ENCODE results near the gene ZFP36L2. TPM values are rescaled to one million over a fixed set of nuclear protein-coding genes. Genes with fewer than 3 reads are reported as not detected.

Gene ZFP36L2
- total RNA-seq, 6 experiments from 2014 or later = 20.8 to 50.0 (median 33.6) TPM

DNA sequence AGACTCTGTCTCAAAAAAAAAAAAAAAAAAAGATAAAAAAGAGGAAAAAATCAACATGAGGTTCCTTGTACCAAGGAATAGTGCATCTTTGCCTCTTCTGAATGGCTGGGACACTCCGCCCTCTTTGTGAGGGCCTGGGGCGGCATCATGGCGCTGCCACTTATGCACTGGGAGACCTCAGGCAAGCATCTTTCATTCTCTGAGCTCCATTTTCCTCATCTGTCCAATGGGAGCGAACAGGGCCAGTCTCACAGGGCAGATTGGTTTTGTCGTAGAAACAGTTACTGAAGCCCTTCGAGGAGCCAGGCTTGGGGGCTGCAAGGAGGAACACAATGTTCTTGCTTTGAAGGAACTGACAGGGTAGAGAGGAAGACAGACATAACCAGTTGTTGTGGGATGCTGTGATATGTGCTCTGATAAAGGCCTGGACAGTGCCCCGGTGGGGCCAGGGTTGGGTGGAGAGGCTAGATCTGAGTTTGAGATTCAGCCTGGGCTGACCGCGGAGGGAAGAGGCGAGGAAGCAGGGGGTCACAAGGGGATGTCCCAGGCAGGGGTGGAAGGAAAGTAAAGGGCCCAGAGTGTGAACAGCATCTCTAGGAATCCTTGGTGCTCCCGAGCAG is 14.1 kb downstream of the ZFP36L2 start:
- no peak for TF ChIP-seq POLR2A (IDR thresholded peaks at IDR 0.05)
- TF ChIP-seq, protein P1, sequence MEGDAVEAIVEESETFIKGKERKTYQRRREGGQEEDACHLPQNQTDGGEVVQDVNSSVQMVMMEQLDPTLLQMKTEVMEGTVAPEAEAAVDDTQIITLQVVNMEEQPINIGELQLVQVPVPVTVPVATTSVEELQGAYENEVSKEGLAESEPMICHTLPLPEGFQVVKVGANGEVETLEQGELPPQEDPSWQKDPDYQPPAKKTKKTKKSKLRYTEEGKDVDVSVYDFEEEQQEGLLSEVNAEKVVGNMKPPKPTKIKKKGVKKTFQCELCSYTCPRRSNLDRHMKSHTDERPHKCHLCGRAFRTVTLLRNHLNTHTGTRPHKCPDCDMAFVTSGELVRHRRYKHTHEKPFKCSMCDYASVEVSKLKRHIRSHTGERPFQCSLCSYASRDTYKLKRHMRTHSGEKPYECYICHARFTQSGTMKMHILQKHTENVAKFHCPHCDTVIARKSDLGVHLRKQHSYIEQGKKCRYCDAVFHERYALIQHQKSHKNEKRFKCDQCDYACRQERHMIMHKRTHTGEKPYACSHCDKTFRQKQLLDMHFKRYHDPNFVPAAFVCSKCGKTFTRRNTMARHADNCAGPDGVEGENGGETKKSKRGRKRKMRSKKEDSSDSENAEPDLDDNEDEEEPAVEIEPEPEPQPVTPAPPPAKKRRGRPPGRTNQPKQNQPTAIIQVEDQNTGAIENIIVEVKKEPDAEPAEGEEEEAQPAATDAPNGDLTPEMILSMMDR (IDR thresholded peaks at IDR 0.05) = no peak
- intact Hi-C loops (cut with DNase I) = no loop called here
- Histone ChIP-seq H3K27me3 (no peaks in the 10 kb centered on the region), H3K4me3 (no peak overlapping the region), H3K9me3 (no peaks in the 10 kb centered on the region), H3K36me3 (no peaks in the 10 kb centered on the region), H3K27ac (no peak overlapping the region), H3K4me1 (peaks cover 0 to 5% (median 0%) of the 10 kb centered on the region in 4 donors)
- ATAC-seq (peak in 1 of 4 donors; percentile 28), DNase-seq (no peak)
- whole genome bisulfite sequencing (ENCODE audit: insufficient coverage, low coverage, low lambda C conversion rate, missing lambda C conversion rate) = 69% methylated on average over 11 of the region's 11 CpGs

DNA sequence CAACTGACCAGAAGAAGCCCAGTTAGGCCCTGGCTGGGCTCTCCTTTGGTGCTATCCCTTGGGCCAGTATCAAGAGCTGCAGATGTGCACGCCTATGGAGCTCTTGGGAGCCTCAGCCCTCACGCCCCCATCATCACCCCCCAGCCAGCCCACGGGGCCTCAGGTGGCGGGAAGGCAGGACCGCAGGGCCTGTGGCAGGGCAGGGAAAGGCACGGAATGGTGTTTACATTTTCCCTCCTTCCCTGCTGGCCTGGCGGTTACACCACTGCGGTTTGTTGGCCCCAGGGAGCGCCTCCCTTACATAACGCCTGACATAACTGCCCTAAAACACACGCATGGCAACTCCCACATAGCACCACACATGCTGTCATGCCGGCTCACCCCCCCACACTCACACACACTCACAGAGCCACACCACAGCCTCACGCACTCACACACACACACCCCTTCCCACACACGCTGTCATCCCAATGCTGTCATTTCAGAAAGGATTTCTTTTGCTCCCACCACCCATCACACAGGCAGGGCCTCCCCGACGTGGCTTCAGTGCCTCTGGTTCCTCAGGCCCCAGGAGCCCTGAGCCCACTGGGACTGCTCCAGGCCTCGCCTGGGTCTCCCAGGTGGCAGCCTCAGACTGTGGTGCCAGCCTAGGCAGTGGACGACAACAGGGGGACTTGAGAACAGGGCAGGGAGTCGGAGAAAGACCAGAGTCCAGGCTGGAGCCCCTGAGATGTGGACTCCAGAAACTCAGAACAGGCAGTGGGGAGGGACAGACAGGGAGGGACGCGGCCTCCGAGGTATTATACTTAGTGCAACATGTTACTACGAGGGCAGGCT is 15.7 kb downstream of the ZFP36L2 start:
- Histone ChIP-seq H3K36me3 (no peaks in the 10 kb centered on the region), H3K27me3 (no peaks in the 10 kb centered on the region), H3K27ac (peak overlapping the region in 1 of 3 donors; percentile 49), H3K4me1 (peaks cover 0 to 5% (median 0%) of the 10 kb centered on the region in 4 donors), H3K9me3 (no peaks in the 10 kb centered on the region), H3K4me3 (no peak overlapping the region)
- ATAC-seq = peak; percentile 58 to 90 (median 62)
- TF ChIP-seq POLR2A (IDR thresholded peaks at IDR 0.05) = no peak
- TF ChIP-seq, protein P1 (IDR thresholded peaks at IDR 0.05) = no peak
- peak in 1 of 3 donors; percentile 78 for DNase-seq
- intact Hi-C loops (cut with DNase I) = no loop called here
- 34% methylated on average over 5 of the region's 23 CpGs for WGBS (ENCODE audit: insufficient coverage, low coverage, low lambda C conversion rate, missing lambda C conversion rate)

DNA sequence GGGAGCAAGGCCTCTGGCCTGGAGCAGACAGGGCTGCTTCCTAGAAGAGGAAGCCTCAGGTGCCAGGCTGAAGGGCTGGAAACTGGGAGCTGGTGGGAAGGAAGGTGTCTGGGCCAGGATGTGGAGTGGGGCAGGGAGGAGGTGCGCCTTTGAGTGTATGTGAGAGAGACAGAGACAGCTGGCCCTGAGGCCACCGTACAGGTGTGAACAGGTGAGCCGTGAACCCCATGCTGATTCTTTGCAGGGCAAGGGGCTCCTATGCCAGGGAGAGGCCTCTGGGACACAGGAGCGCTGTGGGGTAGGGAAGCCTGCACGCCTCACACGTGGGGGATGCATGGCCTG is 16.3 kb downstream of the ZFP36L2 start:
- no CpG with 5 or more reads among the region's 6 CpGs for WGBS (ENCODE audit: insufficient coverage, low coverage, low lambda C conversion rate, missing lambda C conversion rate)
- no peak for ATAC-seq

DNA sequence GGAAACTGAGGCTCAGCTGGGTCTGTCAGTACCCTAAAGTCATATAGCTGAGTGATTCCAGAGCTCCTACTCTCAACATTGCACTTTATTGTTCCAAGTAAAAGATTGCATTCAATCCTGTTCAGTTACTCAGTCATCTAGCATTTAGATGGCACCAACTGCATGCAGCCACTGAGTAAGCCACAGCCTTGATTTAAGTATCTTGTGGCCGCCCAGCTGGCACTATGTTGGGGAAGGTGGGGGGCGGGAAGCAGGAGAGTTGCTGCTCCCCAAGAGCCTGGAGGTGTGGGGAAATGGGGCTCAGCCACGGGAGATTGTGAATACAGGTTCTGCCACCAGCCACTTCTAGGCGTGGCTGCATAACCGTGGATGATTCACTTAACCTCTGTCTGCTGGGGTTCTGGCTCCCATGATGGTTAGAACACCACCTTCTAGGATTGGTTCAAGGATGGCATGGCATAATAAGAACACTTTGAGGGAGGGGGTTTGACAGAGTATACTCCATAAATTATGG is 17.1 kb downstream of the ZFP36L2 start:
- Histone ChIP-seq H3K27me3 (no peaks in the 10 kb centered on the region), H3K4me1 (peaks cover 0 to 5% (median 0%) of the 10 kb centered on the region in 4 donors), H3K27ac (no peak overlapping the region), H3K9me3 (no peaks in the 10 kb centered on the region), H3K4me3 (no peak overlapping the region), H3K36me3 (no peaks in the 10 kb centered on the region)
- DNase-seq = no peak
- ATAC-seq = no peak
- intact Hi-C loops (cut with DNase I) = no loop called here
- 80% methylated on average over 1 of the region's 5 CpGs for WGBS (ENCODE audit: insufficient coverage, low coverage, low lambda C conversion rate, missing lambda C conversion rate)
- TF ChIP-seq, protein P1 (IDR thresholded peaks at IDR 0.05) = no peak
- TF ChIP-seq POLR2A (IDR thresholded peaks at IDR 0.05) = no peak

More for the DNA sequence above, 16.3 kb downstream of the ZFP36L2 start:
- Histone ChIP-seq H3K36me3 (no peaks in the 10 kb centered on the region), H3K4me1 (peaks cover 0 to 5% (median 0%) of the 10 kb centered on the region in 4 donors), H3K4me3 (no peak overlapping the region), H3K27ac (peak overlapping the region in 1 of 3 donors; percentile 49), H3K27me3 (no peaks in the 10 kb centered on the region), H3K9me3 (no peaks in the 10 kb centered on the region)
- TF ChIP-seq, protein P1 (IDR thresholded peaks at IDR 0.05) = no peak
- no peak for TF ChIP-seq POLR2A (IDR thresholded peaks at IDR 0.05)
- intact Hi-C loops (cut with DNase I) = no loop called here
- DNase-seq = no peak

Measured in right lobe of liver (tissue), 6 donors.